Karpas-422 (cell line): ENCODE data around the gene POF1B. TPM values are rescaled to one million over a fixed set of nuclear protein-coding genes. Genes with fewer than 3 reads are reported as not detected.
A peak's percentile ranks its signal among the peaks of the same experiment; 100 is the strongest.
"Not testable (repeated sequence)": the region's sequence is repeated elsewhere in the genome, so short reads cannot be mapped to it uniquely, and the experiment has no call there.

Experiments
- DNase-seq: peaks from one replicate; pipeline ENCODE4 v3.0.0-alpha.2; 2015
- H2AFZ ChIP-seq: fragments of 200-600 bp; sonication (generic); 2 replicates; pipeline ENCODE4 v1.6.1; 2014; ENCODE audit warnings: antibody characterized with exemption, low read length, mixed read lengths
- H3K27ac ChIP-seq: fragments of 200-600 bp; sonication (generic); 2 replicates; pipeline ENCODE4 v1.5.1; 2014; ENCODE audit warnings: mild to moderate bottlenecking, low read length, moderate library complexity
- H3K27me3 ChIP-seq: fragments of 200-600 bp; sonication (generic); 2 replicates; pipeline ENCODE4 v1.6.1; 2014; ENCODE audit warnings: low read length, mixed read lengths
- H3K36me3 ChIP-seq: fragments of 200-600 bp; sonication (generic); 2 replicates; pipeline ENCODE4 v1.6.1; 2014; ENCODE audit warnings: low read length, mixed read lengths; ENCODE audit not compliant: insufficient read depth
- H3K4me1 ChIP-seq: fragments of 200-600 bp; sonication (generic); 2 replicates; pipeline ENCODE4 v1.6.1; 2014; ENCODE audit warnings: mild to moderate bottlenecking, low read length, mixed read lengths
- H3K4me2 ChIP-seq: fragments of 200-600 bp; sonication (generic); 2 replicates; pipeline ENCODE4 v1.6.1; 2014; ENCODE audit warnings: low read length, low read depth, mild to moderate bottlenecking; ENCODE audit not compliant: poor library complexity, severe bottlenecking
- H3K4me3 ChIP-seq: fragments of 200-600 bp; sonication (generic); 2 replicates; pipeline ENCODE4 v1.5.1; 2014; ENCODE audit warnings: mild to moderate bottlenecking, antibody characterized with exemption, low read length, mixed read lengths
- H3K79me2 ChIP-seq: fragments of 200-600 bp; sonication (generic); 2 replicates; pipeline ENCODE4 v1.6.1; 2014; ENCODE audit warnings: mild to moderate bottlenecking, low read length, mixed read lengths
- H3K9ac ChIP-seq: fragments of 200-600 bp; sonication (generic); 2 replicates; pipeline ENCODE4 v1.6.0; 2014; ENCODE audit warnings: low read length
- H3K9me2 ChIP-seq: fragments of 200-600 bp; sonication (generic), shearing (Covaris generic); replicated peaks from 2 replicates; pipeline ENCODE4 v1.6.0; 2014; ENCODE audit warnings: mild to moderate bottlenecking, low read length, moderate library complexity; ENCODE audit not compliant: insufficient read depth
- H3K9me3 ChIP-seq: fragments of 300-700, 200-600 bp; sonication (generic); 2 replicates; pipeline ENCODE4 v1.6.1; 2014; ENCODE audit warnings: low read length, mixed read lengths
- H4K20me1 ChIP-seq: fragments of 200-600 bp; sonication (generic); 2 replicates; pipeline ENCODE4 v1.6.1; 2014; ENCODE audit warnings: mild to moderate bottlenecking, antibody characterized with exemption, low read length, low read depth; ENCODE audit not compliant: insufficient read depth
- total RNA-seq: library from RNA; depleted of rRNA; stranded (reverse); fragments of >200 nt; shearing (Covaris generic); gene quantifications from 2 replicates; pipeline ENCODE4 v1.2.3, GENCODE V29; 2014; ENCODE audit warnings: low replicate concordance

Gene POF1B
- total RNA-seq, 1 experiment from 2014 or later = 16.9 TPM

DNA sequence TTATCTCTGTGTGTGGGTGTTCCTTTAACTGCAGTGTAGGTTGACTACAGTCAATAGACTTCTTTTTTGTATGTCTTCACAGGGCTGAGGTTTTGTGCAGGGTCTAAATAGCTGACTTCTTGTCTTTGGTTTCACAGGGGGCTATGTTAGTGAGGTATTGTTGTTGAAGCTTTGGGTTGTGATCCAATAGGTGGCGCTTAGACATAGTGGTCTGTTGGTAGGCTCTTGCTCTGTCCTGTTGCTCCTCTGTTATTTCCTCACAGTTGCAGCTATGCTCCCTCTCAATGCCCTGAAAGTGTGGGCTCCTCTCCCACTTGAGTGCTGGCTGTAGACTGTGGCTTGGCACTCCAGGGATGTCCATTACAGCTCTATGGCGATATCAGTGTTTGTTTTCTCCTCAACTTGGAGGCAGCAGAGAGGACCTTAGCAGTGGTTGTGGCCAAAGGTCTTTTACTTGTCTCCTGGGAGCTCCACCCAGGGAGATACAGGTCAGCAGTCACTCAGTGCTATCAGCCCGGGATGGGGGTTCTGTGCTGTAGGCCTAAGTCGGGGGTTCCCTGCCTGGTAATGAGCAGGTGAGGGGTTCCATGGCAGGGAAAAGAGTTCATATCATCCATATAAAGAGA is 14.0 kb downstream of the POF1B start:
- Histone ChIP-seq H3K9me2 (no peaks in the 10 kb centered on the region), H3K9me3 (peaks cover 13% of the 10 kb centered on the region), H3K9ac (no peak overlapping the region), H3K4me3 (no peak overlapping the region), H3K4me1 (no peaks in the 10 kb centered on the region), H3K27ac (no peak overlapping the region), H4K20me1 (no peaks in the 10 kb centered on the region), H3K79me2 (no peaks in the 10 kb centered on the region), H3K36me3 (peaks cover 4% of the 10 kb centered on the region; the same call in 1 of the 2 replicates), H3K27me3 (no peaks in the 10 kb centered on the region), H2AFZ (no peak overlapping the region), H3K4me2 (no peak overlapping the region)
- DNase-seq = no peak

DNA sequence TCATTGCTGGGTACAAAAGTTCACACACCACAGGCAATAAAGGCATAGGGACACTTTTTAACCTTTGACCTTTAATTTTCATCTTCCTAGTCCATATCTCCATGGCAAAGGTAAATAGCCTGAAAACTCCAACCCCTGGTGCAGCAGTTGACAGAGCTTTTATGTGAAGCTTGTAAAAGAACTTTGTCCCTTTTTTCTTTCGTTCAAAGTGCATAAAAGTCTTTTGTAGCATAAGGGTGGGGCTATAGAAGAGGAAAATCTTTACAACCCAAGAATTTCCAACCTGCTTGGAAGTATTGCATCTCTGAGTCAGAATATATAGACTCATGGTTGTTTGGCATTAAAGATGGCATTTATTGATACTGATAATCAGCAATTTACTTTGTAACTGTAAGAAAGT is 20.4 kb downstream of the POF1B start:
- no peaks in the 10 kb centered on the region for H3K36me3 ChIP-seq
- H3K79me2 ChIP-seq = no peaks in the 10 kb centered on the region
- no peaks in the 10 kb centered on the region for H3K4me1 ChIP-seq
- no peak for DNase-seq
- H4K20me1 ChIP-seq = no peaks in the 10 kb centered on the region
- H3K9me2 ChIP-seq = no peaks in the 10 kb centered on the region
- no peak overlapping the region for H3K4me3 ChIP-seq
- H3K9ac ChIP-seq = no peak overlapping the region
- no peak overlapping the region for H2AFZ ChIP-seq
- H3K9me3 ChIP-seq = no peaks in the 10 kb centered on the region; the same call in 1 of the 2 replicates
- H3K27ac ChIP-seq = no peak overlapping the region
- H3K4me2 ChIP-seq = no peak overlapping the region
- no peaks in the 10 kb centered on the region for H3K27me3 ChIP-seq

DNA sequence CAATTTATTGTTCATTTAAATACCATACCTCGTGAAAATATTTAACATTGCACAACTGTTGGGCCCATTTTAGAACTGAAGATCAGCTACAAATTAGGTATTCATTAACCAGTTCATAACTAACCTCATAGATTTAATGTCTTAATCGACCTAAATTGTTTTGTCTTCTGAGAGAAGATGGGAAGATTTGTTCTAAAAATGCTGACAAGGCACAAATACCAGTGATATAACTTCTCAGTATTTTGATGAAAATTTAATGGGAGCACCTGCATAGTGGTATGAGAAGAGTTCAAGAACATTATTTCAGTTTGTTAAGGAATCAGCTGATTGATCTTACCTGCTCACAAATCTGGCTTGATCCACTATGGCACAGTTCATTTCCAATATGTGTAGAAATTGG is 33.9 kb downstream of the POF1B start:
- H3K9me3 ChIP-seq = no peaks in the 10 kb centered on the region
- H3K79me2 ChIP-seq = no peaks in the 10 kb centered on the region
- H3K27ac ChIP-seq = no peak overlapping the region
- no peaks in the 10 kb centered on the region for H3K36me3 ChIP-seq
- H3K4me3 ChIP-seq = no peak overlapping the region
- no peaks in the 10 kb centered on the region for H3K9me2 ChIP-seq
- H4K20me1 ChIP-seq = no peaks in the 10 kb centered on the region
- no peak overlapping the region for H3K9ac ChIP-seq
- H3K27me3 ChIP-seq = no peaks in the 10 kb centered on the region
- H3K4me1 ChIP-seq = no peaks in the 10 kb centered on the region
- H3K4me2 ChIP-seq = no peak overlapping the region
- DNase-seq = no peak
- H2AFZ ChIP-seq = no peak overlapping the region

DNA sequence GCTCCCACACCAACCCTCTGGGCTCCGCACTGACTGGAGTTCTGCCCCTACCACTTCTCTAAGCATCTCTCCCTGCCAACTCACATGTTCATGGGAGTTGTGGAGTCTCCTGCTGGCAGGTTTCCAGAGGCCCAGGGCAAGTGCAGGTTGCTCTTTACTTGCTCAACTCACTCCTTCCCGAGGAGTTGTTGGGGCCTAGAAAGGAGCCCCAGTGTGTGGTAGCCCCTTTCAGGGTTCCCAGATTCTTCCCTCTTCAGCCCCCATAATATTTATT is 52.5 kb downstream of the POF1B start:
- no peak overlapping the region for H2AFZ ChIP-seq
- no peak overlapping the region for H3K4me2 ChIP-seq
- H3K9me3 ChIP-seq = no peaks in the 10 kb centered on the region; the same call in 1 of the 2 replicates
- H3K27me3 ChIP-seq = no peaks in the 10 kb centered on the region
- H3K4me1 ChIP-seq = no peaks in the 10 kb centered on the region
- no peaks in the 10 kb centered on the region for H4K20me1 ChIP-seq
- no peaks in the 10 kb centered on the region for H3K79me2 ChIP-seq
- no peaks in the 10 kb centered on the region for H3K36me3 ChIP-seq
- DNase-seq = no peak
- H3K4me3 ChIP-seq = no peak overlapping the region
- H3K9ac ChIP-seq = no peak overlapping the region
- H3K9me2 ChIP-seq = no peaks in the 10 kb centered on the region
- H3K27ac ChIP-seq = no peak overlapping the region

DNA sequence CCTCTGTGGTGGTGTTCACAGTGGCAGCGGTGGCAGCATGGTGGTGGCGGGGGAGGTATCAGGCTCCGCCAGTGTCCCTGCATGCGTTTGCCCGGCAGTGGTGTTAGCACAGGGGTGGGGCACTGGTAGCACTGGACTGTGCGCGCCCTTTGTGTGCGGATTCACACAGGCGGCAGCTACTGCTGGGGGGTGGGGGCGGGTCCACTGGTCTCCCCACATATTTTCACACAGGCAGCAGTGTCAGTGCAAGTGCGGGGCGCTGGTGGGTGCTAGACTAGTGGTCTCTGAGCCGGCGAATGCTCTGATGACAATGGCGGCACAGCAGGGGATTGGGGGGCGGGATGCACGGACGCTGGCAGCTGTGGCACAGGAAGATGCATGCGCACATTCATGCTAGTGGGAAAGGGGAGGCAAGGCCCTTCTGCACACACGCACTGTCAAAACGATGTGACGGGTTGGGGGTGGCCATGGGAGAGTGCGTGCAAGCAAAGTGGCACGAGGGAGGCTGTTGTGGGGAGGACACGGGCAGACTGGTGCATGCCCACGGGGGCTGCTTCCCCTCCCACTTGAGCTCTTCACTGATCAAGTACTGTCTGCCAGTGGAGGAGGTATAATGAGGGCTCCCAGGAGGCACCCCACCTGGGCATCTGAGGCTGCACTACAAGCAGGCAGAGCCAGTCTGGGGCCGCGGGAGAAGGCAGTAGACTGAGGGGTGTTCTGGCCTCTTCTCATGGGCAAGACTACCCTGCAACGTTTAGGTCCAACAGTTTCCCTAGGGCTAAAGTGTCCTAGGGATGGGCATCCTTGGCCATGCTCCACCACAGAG is 53.0 kb downstream of the POF1B start:
- Histone ChIP-seq H4K20me1 (no peaks in the 10 kb centered on the region), H3K4me2 (no peak overlapping the region), H2AFZ (no peak overlapping the region), H3K27ac (no peak overlapping the region), H3K4me3 (no peak overlapping the region), H3K9me2 (no peaks in the 10 kb centered on the region), H3K9me3 (no peaks in the 10 kb centered on the region; the same call in 1 of the 2 replicates), H3K36me3 (no peaks in the 10 kb centered on the region), H3K79me2 (no peaks in the 10 kb centered on the region), H3K27me3 (no peaks in the 10 kb centered on the region), H3K4me1 (no peaks in the 10 kb centered on the region), H3K9ac (no peak overlapping the region)
- no peak for DNase-seq

DNA sequence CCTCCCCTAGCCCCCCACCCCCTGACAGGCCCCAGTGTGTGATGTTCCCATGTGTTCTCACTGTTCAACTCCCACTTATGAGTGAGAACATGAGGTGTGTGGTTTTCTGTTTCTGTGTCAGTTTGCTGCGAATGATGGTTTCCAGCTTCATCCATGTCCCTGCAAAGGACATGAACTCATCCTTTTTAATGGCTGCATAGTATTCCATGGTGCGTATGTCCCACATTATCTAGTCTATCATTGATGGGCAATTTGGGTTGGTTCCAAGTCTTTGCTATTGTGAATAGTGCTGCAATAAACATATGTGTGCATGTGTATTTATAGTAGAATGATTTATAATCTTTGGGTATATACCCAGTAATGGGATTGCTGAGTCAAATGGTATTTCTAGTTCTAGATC is 68.1 kb downstream of the POF1B start:
- not testable (repeated sequence) for H3K9ac ChIP-seq, H2AFZ ChIP-seq, H3K4me2 ChIP-seq, DNase-seq, H3K4me3 ChIP-seq, H3K79me2 ChIP-seq, H3K9me3 ChIP-seq, H3K27me3 ChIP-seq, H3K9me2 ChIP-seq, H4K20me1 ChIP-seq, H3K4me1 ChIP-seq, H3K27ac ChIP-seq, H3K36me3 ChIP-seq

DNA sequence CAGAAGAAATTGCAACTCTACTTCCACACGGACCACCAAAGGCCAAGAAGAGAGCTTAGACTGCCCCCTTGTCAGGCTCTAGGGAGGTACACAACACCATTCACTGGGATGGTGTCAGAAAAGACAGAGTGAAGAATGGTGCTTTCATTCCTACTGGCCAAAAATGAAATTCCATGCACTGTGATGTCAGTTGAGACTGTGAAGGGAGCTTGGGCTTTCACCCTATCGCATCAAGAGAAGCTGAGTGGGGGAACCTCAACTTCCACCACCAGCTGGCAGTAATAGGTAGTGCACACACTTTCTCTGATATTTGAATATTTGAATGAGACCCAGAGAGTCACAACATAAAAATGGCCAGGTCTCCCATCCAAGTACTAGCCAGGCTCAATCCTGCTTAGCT is 69.7 kb downstream of the POF1B start:
- H4K20me1 ChIP-seq = no peaks in the 10 kb centered on the region
- DNase-seq = peak; percentile 53
- no peaks in the 10 kb centered on the region for H3K79me2 ChIP-seq

DNA sequence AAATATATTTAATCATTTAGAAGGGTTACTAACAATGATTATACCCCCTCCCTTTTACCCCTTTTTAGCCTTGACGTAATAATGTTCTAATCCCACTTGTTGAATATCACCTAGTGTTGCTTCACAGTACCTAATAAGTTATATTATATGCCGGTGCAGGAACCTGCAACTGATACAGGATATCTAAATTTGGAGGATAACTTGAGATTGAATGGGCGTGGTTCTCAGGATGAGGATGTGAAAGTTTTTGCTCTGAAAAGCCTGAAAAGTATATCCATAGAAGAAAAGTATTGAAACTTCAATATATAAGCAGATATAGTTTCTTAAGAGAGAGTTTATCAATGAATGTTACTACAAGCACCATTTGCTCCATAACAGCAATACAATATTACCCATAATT is 75.9 kb downstream of the POF1B start:
- Histone ChIP-seq H2AFZ (no peak overlapping the region), H3K9me2 (no peaks in the 10 kb centered on the region), H3K4me3 (no peak overlapping the region), H3K36me3 (peaks cover 12% of the 10 kb centered on the region), H3K4me2 (peak overlapping the region; percentile 26), H3K27me3 (no peaks in the 10 kb centered on the region), H3K4me1 (peaks cover 15% of the 10 kb centered on the region), H3K9me3 (0 out of 2 replicates have a peak, but pooled peaks cover 9% of the 10 kb centered on the region), H3K79me2 (no peaks in the 10 kb centered on the region), H3K27ac (no peak overlapping the region), H3K9ac (no peak overlapping the region), H4K20me1 (no peaks in the 10 kb centered on the region)
- DNase-seq = peak; percentile 69

More for the DNA sequence above, 69.7 kb downstream of the POF1B start:
- Histone ChIP-seq H3K4me1 (no peaks in the 10 kb centered on the region), H3K27ac (no peak overlapping the region), H3K4me2 (no peak overlapping the region), H3K9me2 (no peaks in the 10 kb centered on the region), H3K36me3 (no peaks in the 10 kb centered on the region), H3K9ac (no peak overlapping the region), H2AFZ (no peak overlapping the region), H3K27me3 (no peaks in the 10 kb centered on the region), H3K9me3 (no peaks in the 10 kb centered on the region), H3K4me3 (no peak overlapping the region)
